Kasumi-1 (cell line): ENCODE results near the gene PTPN7.
"Not testable (repeated sequence)": the region's sequence is repeated elsewhere in the genome, so short reads cannot be mapped to it uniquely, and the experiment has no call there.

Source experiments
- DNase-seq, 2 experiments: peaks; one replicate each; lab custom pipeline; 2025; lab: John Stamatoyannopoulos, UW

PTPN7 gene

DNA sequence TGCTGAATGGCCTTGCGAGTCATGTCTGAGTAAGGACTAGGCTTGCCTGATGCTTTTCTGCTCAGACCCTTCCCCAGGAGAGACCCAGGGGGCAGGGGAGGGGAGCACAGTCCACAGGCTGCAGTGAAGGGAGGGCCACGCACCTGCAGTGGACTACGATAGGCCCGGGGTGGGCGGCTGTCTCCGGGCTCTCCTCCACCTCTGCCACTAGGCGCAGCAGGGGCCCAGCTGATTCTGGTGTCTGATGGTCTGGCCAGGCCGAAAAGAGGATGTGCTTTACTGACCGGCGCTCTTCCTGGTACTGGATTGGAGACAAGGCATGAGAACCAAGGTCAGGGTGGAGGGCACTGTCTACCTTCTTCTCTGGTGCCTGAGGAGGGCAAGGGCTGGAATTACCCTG, 8.0 kb downstream of the PTPN7 start:
- DNase-seq = no peak

DNA sequence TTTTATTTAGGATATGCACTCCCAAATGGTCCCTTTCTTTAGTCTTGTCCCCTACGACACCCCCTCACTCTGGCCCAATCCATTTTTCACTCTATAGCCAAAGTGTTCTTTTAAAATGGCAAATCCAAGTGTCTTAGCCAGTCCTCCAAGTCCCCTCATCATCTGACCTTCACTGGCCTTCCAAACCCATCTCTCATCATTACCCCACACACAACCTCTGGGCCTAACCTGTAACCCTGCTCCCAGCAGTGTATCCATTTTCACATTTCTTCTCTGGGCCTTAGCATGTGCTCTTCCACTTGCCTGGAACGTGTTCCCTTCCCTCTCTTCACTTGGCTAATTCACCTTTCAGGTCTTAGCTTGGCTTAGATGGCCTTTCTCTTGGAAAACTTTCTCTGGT, 9.4 kb downstream of the PTPN7 start:
- no peak for DNase-seq

DNA sequence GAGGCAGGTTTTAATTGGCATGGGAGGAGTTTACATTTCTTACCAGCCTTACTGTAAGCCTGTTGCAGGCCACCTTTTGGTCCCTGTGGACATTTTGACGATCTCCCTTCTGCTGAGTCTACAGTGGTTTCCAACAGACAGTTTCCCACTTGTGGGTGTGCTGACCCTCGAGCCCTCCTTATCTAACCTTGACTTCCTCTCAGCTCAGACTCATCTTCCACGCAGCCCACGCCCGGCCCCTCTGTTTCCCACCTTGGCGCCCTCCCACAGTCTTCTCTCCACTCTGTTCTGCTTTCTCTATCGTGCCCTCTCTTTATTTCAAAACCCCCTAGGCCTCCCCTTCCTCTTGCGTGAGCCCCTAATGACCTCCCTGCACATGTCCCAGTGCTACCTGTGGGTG, 9.8 kb downstream of the PTPN7 start:
- DNase-seq = no peak

DNA sequence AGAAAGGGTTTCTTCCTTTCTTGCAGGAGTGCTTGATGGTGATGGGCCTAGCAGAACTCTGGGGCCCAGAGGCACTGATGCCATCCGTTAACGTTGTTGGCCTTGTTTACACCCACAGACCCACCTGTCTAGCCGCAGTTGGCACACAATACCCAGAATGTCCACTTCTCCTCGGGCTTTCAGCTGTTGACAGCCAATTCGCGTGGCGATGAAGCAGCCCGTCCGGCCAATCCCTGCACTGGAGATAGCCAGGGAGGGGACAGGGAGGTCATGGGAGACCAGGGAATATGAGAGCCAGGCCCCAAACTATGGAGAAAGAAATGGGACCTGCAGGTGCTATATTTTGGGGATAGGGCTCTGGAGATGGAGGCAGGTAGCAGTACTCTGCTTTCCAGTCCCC, 10.2 kb downstream of the PTPN7 start:
- no peak for DNase-seq

DNA sequence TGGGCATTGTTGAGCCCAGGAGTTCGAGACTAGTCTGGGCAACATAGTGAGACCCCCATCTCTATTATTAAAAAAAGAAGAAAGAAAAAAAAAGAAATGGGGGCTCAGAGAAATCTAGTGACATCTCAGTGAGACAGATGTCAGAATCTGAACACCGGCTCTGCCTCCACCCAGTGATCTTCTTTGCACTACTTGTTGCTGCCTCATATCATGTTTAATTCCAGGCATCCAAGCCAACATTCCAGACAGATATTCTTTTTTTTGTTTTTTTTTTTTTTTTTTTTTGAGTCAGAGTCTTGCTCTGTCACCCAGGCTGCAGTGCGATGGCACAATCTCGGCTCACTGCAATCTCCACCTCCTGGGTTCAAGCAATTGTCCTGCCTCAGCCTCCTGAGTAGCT, 10.8 kb downstream of the PTPN7 start:
- DNase-seq = no peak

DNA sequence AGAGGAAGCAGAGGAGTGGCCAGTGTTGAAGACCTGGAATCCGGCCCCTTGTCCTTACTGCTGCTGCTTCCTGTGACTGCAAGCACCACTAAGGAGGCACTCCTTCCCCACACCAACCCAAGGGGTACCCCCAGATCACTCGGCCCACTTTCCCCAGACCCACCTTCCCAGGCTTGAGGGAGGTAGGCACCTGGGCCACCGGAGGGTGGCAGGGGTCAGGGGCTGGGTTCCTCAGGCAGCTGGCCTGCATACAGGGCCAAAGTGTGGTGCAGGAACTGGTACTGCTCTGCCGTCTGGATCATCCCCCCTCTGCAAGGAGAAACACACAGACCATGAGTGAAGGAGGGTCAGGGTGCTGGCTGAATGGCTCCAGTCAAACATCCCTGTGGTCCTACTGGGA, 12.0 kb downstream of the PTPN7 start:
- no peak for DNase-seq

DNA sequence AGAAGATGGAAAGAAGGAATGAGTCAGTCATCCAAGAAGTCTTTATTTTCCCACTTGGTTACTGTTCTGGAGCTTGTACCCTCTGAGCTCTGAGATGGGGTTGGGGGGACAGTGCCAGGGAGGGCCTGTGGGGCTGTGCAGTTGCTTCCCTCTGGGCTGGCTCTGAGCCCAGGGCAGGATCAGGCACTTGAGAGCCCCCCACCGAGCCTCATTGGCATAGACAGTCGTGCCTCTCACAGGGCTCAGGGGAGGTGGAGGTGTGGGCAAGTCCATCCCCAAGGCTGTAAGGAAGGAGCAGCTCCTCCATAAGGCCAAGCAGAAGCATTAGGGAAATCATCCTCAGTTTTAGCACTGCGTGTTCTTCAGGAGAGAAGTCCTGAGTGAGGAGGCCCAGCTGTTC, 13.4 kb downstream of the PTPN7 start:
- DNase-seq = no peak

DNA sequence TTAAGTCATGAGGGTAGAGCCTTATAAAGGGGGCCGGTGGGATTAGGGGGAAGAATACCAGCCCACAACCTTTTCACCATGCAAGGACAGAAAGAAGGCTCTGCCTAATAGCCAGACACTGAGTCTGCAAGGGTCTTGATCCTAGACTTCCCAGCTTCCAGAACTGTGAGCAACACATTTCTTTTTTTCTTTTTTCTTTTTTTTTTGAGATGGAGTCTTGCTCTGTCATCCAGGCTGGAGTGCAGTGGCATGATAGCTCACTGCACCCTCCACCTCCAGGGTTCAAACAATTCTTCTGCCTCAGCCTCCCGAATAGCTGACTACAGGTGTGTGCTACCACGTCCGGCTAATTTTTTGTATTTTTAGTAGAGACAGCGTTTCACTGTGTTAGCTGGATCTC, 14.1 kb downstream of the PTPN7 start:
- no peak for DNase-seq

DNA sequence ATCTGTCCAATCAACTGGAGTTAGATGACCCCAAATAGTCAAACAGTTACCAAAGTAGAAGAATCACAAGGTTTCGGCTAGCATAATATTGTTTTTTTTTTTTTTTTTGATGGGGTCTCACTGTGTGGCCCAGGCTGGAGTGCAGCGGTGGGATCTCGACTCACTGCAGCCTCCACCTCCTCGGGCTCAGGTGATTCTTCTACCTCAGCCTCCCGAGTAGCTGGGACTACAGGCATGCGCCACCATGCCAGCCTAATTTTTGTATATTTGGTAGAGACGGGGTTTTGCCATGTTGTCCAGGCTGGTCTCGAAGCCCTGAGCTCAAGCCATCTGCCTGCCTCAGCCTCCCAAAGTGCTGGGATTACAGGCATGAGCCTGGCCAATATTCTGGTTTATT, 14.7 kb downstream of the PTPN7 start:
- not testable (repeated sequence) for DNase-seq

DNA sequence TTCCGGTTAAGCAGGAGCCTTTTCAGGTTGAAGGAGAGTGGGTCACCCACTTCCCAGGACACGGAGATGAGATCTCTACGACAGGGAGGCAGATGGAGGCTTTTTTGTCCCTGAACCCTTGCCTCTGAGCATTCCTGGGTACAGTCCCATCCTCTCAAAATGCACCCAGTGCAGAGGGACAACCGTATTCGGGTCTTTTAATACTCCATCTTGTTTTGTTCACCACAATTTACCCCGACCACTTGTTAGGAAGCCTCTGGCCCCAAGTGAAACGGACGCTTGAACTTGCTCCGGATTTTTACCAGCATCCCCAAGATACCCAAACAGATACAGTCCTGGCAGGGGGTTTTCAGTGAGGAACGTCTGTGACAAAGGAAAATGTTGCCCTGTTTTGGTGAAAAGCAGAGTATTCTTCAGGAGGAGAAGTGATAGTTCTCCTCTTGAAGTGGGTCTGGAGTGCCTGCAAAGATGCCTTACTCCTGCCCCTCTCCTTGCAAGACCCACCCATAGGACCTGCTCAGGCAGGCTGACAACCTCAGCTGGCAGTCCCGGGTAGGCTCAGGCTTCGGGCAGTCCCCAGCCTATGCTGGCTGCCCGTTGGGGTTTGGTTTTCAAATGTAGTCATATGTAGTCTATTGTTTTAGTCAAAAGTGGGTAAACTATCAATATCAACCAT, 15.2 kb downstream of the PTPN7 start:
- peak; percentile 56 to 64 for DNase-seq

DNA sequence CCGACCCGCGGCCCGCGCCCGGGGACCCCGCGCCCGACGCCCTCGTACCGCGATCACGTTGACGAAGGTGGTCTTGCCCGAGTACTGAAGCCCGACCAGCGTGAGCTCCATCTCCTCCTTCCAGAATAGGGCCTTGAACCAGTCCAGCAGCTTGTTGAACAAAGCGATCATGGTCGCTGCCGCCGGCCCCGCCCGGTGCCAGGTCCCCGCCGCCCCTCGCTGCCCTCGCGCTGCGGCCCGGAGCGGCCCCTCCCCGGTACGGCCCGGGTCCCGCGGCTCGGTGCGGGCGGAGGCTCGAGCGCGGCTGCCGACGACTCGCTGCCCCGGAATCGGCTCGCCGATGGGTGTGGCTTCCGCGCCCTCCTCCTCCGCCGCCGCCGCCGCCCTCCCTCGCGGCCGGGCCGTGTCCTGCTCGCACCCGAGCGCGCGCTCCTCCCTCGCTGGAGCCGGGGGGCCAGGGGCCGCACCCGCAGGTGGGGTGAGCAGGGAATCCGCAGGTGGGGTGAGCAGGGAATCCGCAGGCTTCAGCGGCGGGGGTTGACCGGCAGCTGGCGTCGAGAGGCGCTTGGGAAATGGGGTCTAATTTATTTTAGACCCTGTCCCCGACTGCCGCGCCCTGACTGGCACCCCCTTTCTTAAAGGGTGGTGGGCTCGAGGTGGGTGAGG, 15.9 kb downstream of the PTPN7 start, which contains the start of gene ARL8A:
TSS of gene ARL8A (minus strand) at position 336 of the 666 bp plus-strand sequence. CDS start at position 171, 165 bp downstream.
- DNase-seq = peak in 1 of 2 experiments; percentile 46

DNA sequence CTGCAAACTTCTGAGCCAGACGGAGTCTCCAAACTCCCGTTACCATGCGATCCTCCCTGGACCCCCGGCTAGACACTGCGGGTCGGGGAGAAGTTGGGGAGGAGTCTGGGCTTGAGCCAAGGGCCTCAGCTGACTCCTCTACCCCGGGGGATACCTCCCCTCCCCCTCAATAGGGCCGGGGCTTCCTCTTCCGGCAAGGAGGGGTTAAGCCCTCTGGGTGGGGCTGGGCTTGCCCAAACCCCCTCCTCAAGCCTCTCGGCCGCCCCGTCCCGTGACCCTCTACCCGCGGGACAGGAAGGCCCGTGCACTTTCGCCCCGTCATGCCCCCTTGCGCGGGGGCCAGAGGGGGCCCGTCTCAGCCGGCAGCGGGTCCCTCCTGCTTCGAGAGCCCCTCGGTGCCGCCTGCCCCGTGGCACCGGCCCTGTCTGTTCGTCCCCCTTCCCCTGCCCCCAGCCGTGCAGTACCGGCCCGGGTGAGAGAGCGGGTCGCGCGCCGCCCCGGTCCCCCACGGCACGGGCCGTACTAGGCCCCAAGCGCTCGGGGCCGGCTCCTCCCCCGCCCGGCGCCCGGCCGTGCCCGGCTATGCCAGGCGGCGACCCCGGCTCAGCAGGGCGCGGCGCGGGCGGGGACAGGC, 16.5 kb downstream of the PTPN7 start:
- DNase-seq = peak; percentile 83 to 85

DNA sequence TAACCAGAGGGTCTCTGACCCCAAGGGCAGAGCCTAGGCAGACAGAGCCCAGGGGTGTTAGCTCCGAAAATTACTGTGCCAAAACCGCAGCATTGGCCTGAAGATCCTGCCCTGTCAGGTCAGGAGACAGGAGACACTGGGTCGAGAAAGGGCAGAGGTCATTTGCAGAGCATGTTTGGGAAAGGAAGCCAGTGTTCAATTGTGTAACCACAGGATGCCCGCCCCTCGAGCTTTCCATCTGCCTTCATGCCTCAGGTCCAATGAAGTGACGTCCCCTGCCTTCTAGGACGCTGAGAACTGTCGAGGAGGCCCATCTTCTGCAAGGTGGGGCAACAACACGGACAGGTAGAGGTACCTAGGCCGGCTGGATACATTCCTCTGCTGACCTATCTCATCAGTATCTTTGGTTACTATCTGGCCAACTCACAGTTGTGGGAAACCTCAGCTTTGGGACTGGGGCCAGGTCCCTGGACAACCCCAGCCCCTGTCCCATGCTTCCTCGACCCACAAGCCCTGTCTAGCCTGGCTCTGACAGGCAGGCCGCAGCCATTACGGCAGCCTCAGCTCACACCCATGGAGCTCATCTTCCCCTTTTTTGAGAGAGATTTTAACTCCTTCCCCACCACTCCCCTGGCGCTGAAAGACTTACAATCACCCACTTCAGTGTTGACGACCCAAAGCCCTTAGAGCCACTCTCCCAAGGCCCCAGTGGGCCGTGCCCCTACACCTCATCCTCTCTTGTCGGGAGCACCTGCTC, 17.2 kb downstream of the PTPN7 start:
- peak; percentile 83 to 85 for DNase-seq

DNA sequence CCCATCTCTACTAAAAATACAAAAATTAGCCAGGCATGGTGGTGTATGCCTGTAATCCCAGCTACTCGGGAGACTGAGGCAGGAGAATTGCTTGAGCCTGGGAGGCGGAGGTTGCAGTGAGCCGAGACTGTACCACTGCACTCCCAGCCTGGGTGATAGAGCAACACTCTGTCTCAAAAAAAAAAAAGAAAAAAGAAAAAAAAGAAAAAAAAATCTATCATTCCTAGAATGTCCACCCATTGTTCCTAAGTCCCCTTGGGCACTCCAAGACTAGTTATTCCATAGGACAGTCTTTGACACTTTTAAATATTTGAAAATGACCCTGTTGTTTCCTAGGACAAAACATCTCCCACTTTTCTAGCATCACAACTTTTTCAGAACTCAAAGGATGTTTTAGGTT, 18.9 kb downstream of the PTPN7 start:
- not testable (repeated sequence) for DNase-seq

DNA sequence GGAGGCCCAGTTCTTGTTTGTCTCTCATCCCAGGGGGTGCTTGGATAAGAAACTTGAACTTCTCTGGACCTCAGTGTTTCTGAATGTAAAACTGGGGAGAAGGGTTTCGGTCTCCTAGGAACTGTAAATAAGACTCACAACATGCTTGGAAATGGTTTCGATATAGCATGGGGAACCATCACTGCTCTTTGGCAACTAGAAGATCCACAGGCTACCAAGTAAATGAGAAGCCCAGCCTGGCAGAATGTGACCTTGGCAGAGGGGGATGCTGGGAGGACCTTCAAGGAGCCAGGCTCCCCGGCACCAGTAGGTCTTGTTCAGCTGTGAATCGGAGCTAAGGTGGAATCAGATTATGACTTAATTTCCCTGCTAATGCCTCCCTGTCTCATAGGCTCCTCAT, 19.6 kb downstream of the PTPN7 start:
- DNase-seq = no peak

DNA sequence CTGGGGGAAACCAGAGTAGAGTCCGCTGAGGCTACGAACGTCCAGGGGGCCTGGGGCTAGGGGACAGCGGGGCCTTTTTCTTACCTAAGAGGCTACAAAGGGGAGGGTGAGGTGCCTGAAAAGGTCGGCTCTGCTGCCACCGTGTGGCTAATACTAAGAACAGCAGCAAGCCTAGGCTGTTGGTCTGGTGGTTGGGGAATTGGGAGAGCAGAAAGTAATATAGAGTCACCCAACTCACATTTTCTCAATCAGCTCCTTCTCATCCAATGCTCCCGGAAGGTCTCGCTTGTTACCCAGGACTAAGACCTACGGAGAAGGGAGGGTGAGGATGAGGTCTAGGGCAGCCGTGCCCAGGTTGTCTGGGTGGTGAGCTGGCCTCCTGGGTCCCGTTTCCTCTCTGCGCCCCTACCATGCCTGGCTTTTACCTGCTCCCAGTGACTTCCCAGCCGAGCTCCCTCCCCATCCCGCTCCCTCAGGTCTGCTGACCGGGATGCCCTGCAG, 25.1 kb downstream of the PTPN7 start:
- DNase-seq = peak; percentile 66 to 87

DNA sequence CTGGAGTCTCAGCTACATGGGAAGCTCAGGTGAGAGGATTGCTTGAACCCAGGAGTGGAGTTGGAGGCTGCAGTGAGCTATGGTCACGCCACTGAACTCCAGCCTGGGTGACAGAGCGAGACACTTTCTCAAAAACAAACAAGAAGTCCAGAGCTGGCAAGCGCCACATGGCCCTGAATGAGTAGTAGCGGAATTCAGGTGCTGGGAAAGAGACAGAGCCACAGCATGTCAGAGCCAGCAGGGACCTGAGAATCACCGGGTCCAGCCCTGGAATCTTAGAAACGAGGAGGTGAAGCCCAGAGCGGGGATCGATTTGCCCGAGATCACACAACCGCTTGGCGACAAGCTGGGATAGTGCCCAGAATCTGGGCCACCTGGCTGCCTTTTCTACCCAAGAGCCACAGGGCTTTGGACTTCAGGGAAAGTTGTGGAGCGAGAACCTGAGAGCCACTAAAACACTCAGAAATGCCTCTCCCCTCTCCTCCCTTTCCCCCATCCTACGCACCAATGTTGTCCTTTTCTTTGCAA, 25.7 kb downstream of the PTPN7 start:
- DNase-seq = no peak

DNA sequence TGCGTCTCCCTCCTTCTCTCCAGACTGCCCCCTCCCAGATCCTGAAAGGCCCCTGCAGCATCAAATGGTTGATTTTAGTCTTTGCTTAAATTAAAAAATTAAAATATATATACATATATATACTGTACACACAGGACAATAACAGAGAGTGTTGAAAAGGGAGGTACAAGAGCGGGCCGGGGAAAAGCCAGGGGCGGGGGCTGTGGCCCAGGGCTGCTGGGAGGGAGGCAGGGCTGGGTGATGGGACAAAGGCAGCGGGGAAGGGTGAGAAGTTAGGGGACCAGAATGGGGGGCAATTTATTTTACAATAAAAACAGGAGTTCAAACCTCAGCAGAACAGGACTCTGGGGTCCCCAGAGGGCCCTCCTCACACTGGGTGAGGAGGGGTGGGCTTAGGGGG, 26.4 kb downstream of the PTPN7 start:
- no peak for DNase-seq

DNA sequence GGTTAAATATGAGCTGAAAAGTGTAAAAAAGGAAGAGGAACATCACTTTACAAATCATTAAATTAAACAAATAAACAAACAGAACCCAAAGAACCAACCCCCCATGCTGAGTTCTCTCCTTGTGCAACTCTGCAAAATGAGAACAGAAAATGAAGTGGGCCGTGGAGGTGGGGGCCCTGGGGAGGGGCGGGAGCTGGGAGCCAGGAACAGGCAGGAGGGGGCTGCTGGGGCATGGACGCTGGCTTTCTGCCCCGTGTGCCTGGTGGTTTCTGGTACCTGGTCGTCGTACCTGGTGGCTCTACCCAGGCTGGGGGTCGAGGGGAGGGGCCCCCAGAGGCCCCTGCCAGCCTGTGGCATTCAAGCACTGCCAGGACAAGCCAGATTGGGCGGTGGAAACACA, 26.9 kb downstream of the PTPN7 start:
- DNase-seq = no peak

DNA sequence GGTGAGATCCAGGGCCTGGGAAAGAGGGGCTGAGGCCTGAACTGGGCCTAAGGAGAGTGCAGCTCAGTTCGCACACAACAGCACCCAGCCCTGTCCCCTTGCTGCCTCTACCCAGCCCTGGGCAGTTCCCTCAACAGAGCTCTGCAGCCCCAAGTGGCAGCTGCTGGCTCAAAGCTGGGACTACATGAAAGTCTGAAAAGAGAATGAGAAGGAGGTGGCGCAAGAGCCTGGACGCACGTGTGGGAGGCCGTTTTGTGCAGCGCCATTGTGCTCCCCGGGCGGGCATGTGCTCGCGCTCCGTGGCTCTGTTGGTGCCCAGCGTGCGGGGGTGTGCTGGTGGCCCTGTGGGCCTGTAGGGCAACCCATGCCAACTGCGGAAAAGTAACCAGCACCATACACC, 27.4 kb downstream of the PTPN7 start:
- no peak for DNase-seq

DNA sequence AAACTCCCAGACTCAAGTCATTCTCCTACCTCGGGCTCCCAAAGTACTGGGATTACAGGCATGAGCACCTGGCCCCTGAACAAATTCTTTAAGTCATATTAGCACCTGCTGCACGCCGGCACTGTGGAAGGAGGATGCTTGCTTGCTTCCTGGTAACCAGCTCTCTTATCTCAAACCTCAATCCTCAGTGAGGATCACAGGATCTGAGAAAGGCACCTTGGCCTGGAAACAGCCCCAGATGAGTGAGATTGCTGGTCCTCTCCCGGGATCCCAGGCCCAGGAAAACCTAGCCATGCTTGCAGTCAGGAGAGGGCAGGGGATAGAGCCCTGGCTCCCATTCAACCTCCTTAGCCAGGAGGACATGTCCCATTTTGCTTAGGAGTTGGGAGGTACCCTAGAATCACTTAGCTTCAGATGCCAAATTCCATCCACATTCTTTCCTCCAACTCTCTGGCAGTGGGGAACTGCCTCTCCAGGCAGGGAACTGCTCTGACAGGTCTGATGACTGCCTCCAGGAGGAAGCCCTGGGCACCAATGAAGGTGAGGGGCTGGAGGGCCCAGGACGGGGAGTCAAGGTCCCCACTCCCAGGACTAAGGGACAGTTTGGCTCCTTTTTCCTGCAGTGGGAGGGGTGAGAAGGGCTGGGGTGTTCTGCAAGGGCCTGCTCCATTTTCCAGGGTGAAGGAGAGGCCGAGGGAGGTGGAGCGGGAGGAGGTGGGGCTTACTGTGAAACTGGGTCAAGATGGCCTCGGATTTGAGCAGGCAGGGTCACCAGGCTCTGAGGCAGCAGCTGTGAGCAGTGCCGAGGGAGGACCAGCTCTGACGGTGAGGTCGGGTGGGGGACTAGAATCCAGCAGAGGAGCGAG, 28.2 kb downstream of the PTPN7 start:
- DNase-seq = no peak
